Measurements from ENCODE around the gene KCNJ10.

KCNJ10 gene

GRCh38 chr1:160084771-160085321 lies 14.9 kb upstream of the KCNJ10 start:
- Histone ChIP-seq H3K9me3 (ENCODE audit: control insufficient read depth, low read length) (no peaks in the 10 kb centered on the region), H3K4me1 (ENCODE audit: control insufficient read depth, insufficient read depth, low read length, poor library complexity, severe bottlenecking) (peaks cover 10% of the 10 kb centered on the region), H3K36me3 (ENCODE audit: control insufficient read depth, insufficient read depth, low read length) (peaks cover 24% of the 10 kb centered on the region), H3K27me3 (replicated peaks; ENCODE audit: control insufficient read depth, insufficient read depth, low read length, poor library complexity, severe bottlenecking) (peaks cover 13% of the 10 kb centered on the region), H3K4me3 (ENCODE audit: insufficient read depth, low read depth, low read length, poor library complexity, severe bottlenecking) (no peak overlapping the region), H3K27ac (ENCODE audit: insufficient read depth, low read length, poor library complexity, severe bottlenecking) (no peak overlapping the region)
- no peak for DNase-seq

GRCh38 chr1:160083968-160084770 lies 14.2 kb upstream of the KCNJ10 start:
- peak overlapping the region; percentile 20 for H3K4me3 ChIP-seq (ENCODE audit: insufficient read depth, low read depth, low read length, poor library complexity, severe bottlenecking)
- peaks cover 17% of the 10 kb centered on the region for H3K36me3 ChIP-seq (ENCODE audit: control insufficient read depth, insufficient read depth, low read length)
- no peak overlapping the region for H3K27ac ChIP-seq (ENCODE audit: insufficient read depth, low read length, poor library complexity, severe bottlenecking)
- H3K9me3 ChIP-seq (ENCODE audit: control insufficient read depth, low read length), result no peaks in the 10 kb centered on the region
- DNase-seq, result peak; percentile 53 to 55 (median 55)
- H3K27me3 ChIP-seq (replicated peaks; ENCODE audit: control insufficient read depth, insufficient read depth, low read length, poor library complexity, severe bottlenecking), result peaks cover 13% of the 10 kb centered on the region
- H3K4me1 ChIP-seq (ENCODE audit: control insufficient read depth, insufficient read depth, low read length, poor library complexity, severe bottlenecking), result peaks cover 10% of the 10 kb centered on the region

DNA sequence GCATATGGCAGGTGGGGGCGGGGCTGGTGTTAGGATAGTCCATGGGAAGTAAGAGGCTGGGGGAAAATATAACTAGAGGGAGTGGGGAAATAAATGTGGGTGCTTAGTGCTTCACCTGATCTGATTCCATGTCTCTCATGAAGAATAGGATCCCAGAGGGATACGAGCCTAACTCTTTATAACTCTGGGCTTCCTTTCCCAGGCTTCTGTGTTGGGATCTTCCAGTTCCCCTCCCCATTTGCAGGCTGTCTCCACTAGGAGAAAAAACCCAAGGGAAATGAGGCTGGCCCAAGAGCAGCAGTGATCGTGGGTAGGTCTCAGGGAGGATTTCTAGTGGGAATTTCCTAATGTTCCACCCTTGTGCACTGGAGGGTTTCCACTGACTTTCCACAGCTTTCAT lies 13.0 kb upstream of the KCNJ10 start:
- Histone ChIP-seq H3K27me3 (replicated peaks; ENCODE audit: control insufficient read depth, insufficient read depth, low read length, poor library complexity, severe bottlenecking) (peaks cover 24% of the 10 kb centered on the region), H3K27ac (ENCODE audit: insufficient read depth, low read length, poor library complexity, severe bottlenecking) (no peak overlapping the region), H3K9me3 (ENCODE audit: control insufficient read depth, low read length) (no peaks in the 10 kb centered on the region), H3K36me3 (ENCODE audit: control insufficient read depth, insufficient read depth, low read length) (peaks cover 7% of the 10 kb centered on the region), H3K4me1 (ENCODE audit: control insufficient read depth, insufficient read depth, low read length, poor library complexity, severe bottlenecking) (peaks cover 10% of the 10 kb centered on the region), H3K4me3 (ENCODE audit: insufficient read depth, low read depth, low read length, poor library complexity, severe bottlenecking) (no peak overlapping the region)
- no peak for DNase-seq

DNA sequence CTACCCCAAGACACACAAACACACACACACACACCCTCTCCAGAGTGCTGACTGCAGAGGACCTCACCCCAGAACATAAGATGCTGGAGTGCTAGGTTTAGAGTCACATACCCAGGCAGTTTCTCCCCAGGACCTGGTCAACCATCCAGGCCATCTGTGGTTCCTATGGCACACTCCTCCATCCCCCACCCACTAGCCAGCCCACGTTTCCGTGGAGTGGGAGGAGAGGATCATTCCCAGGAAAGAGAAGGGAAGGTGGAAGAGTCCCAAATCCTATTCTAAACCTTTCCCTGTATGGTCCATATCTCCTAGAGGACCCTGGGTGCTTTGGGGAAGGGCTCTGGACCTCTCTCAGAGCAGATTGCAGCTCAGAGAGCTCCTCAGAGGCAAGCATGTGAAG lies 12.5 kb upstream of the KCNJ10 start:
- no peak overlapping the region for H3K4me3 ChIP-seq (ENCODE audit: insufficient read depth, low read depth, low read length, poor library complexity, severe bottlenecking)
- H3K4me1 ChIP-seq (ENCODE audit: control insufficient read depth, insufficient read depth, low read length, poor library complexity, severe bottlenecking), result peaks cover 10% of the 10 kb centered on the region
- H3K9me3 ChIP-seq (ENCODE audit: control insufficient read depth, low read length), result no peaks in the 10 kb centered on the region
- H3K36me3 ChIP-seq (ENCODE audit: control insufficient read depth, insufficient read depth, low read length), result peaks cover 7% of the 10 kb centered on the region
- H3K27me3 ChIP-seq (replicated peaks; ENCODE audit: control insufficient read depth, insufficient read depth, low read length, poor library complexity, severe bottlenecking), result peaks cover 25% of the 10 kb centered on the region
- no peak for DNase-seq
- H3K27ac ChIP-seq (ENCODE audit: insufficient read depth, low read length, poor library complexity, severe bottlenecking), result no peak overlapping the region

DNA sequence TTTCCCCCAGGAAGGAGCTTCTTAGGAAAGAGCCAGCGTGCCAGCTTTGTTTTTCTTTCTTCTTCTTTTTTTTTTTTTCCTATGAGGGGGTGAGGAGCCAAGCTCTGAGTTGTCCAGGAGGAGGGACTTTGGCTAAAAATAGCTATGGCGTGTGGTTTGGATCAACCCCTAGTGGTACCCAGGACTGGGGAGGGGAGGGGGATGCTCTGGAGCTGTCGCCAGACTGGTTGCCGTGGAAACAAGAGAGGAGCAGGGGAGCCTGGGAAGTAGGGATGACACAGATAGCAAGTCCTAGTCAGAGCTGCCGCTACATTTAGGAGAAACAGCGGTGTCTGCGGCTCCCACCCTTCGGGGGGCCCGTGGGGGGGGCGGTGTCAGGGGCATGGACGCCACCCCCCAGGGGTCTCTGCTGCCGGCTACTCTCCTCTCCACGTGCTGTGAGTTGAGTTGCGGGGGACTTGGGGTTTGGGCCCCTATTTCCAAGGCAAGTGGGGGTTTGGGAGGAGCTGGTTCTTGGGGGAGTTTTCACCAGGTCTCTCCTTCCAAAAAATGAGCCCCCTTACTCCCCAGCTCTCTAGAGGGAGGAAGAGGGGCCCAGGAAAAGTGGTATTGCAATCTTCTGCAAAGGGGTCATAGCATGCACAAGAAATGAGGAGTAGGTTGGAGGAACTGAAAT lies 11.4 kb upstream of the KCNJ10 start, which contains the start of gene KCNJ9:
TSS of gene KCNJ9 (plus strand) at position 278 of the 676 bp plus-strand sequence. CDS start 2,493 bp downstream, outside the sequence.
- DNase-seq, result no peak
- no peak within 1 kb of the TSS for H3K27ac ChIP-seq (ENCODE audit: insufficient read depth, low read length, poor library complexity, severe bottlenecking)
- no peak within 1 kb of the TSS for H3K4me3 ChIP-seq (ENCODE audit: insufficient read depth, low read depth, low read length, poor library complexity, severe bottlenecking)
- H3K4me1 ChIP-seq (ENCODE audit: control insufficient read depth, insufficient read depth, low read length, poor library complexity, severe bottlenecking), result peaks cover 10% of the 10 kb centered on the region
- peaks cover 25% of the 10 kb centered on the region for H3K27me3 ChIP-seq (replicated peaks; ENCODE audit: control insufficient read depth, insufficient read depth, low read length, poor library complexity, severe bottlenecking)
- no peaks in the 10 kb centered on the region for H3K9me3 ChIP-seq (ENCODE audit: control insufficient read depth, low read length)
- H3K36me3 ChIP-seq (ENCODE audit: control insufficient read depth, insufficient read depth, low read length), result no peaks in the 10 kb centered on the region

GRCh38 chr1:160080381-160081100 lies 10.6 kb upstream of the KCNJ10 start:
- peaks cover 10% of the 10 kb centered on the region for H3K4me1 ChIP-seq (ENCODE audit: control insufficient read depth, insufficient read depth, low read length, poor library complexity, severe bottlenecking)
- H3K36me3 ChIP-seq (ENCODE audit: control insufficient read depth, insufficient read depth, low read length), result no peaks in the 10 kb centered on the region
- H3K4me3 ChIP-seq (ENCODE audit: insufficient read depth, low read depth, low read length, poor library complexity, severe bottlenecking), result no peak overlapping the region
- no peak for DNase-seq
- peaks cover 25% of the 10 kb centered on the region for H3K27me3 ChIP-seq (replicated peaks; ENCODE audit: control insufficient read depth, insufficient read depth, low read length, poor library complexity, severe bottlenecking)
- H3K9me3 ChIP-seq (ENCODE audit: control insufficient read depth, low read length), result no peaks in the 10 kb centered on the region
- H3K27ac ChIP-seq (ENCODE audit: insufficient read depth, low read length, poor library complexity, severe bottlenecking), result no peak overlapping the region

GRCh38 chr1:160079448-160079847 lies 9.5 kb upstream of the KCNJ10 start:
- Histone ChIP-seq H3K36me3 (ENCODE audit: control insufficient read depth, insufficient read depth, low read length) (no peaks in the 10 kb centered on the region), H3K27ac (ENCODE audit: insufficient read depth, low read length, poor library complexity, severe bottlenecking) (no peak overlapping the region), H3K27me3 (replicated peaks; ENCODE audit: control insufficient read depth, insufficient read depth, low read length, poor library complexity, severe bottlenecking) (peaks cover 25% of the 10 kb centered on the region), H3K4me1 (ENCODE audit: control insufficient read depth, insufficient read depth, low read length, poor library complexity, severe bottlenecking) (peaks cover 10% of the 10 kb centered on the region), H3K9me3 (ENCODE audit: control insufficient read depth, low read length) (no peaks in the 10 kb centered on the region), H3K4me3 (ENCODE audit: insufficient read depth, low read depth, low read length, poor library complexity, severe bottlenecking) (no peak overlapping the region)
- DNase-seq, result no peak

- Histone ChIP-seq H3K27me3 (replicated peaks; ENCODE audit: control insufficient read depth, insufficient read depth, low read length, poor library complexity, severe bottlenecking) (peaks cover 25% of the 10 kb centered on the region), H3K27ac (ENCODE audit: insufficient read depth, low read length, poor library complexity, severe bottlenecking) (no peak overlapping the region), H3K4me3 (ENCODE audit: insufficient read depth, low read depth, low read length, poor library complexity, severe bottlenecking) (no peak overlapping the region), H3K9me3 (ENCODE audit: control insufficient read depth, low read length) (no peaks in the 10 kb centered on the region), H3K4me1 (ENCODE audit: control insufficient read depth, insufficient read depth, low read length, poor library complexity, severe bottlenecking) (peaks cover 4% of the 10 kb centered on the region), H3K36me3 (ENCODE audit: control insufficient read depth, insufficient read depth, low read length) (no peaks in the 10 kb centered on the region)
- peak in 2 of 3 donors; percentile 20 to 25 for DNase-seq
These were observed 8.7 kb upstream of the KCNJ10 start for GRCh38 chr1:160078512-160079195.

DNA sequence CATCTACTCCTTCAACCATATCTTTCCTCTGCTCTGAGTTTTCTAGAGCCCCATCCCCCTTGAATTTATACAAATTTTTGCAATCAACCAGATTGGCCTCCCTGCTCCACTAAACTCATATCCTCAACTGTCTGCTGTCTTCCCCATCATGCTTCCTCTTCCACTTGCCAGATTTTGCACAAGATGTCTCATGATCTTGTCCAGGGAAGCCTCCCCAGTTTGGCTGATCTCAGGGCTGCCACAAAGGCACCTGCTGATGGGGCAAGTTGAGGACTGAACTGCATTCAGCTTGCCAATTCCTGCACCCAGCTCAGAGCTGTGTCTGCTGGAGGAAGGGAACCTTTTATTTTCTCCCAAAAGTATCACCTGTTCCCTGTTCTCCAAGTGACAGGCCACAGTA lies 7.5 kb upstream of the KCNJ10 start:
- no peak for DNase-seq
- no peaks in the 10 kb centered on the region for H3K36me3 ChIP-seq (ENCODE audit: control insufficient read depth, insufficient read depth, low read length)
- no peak overlapping the region for H3K4me3 ChIP-seq (ENCODE audit: insufficient read depth, low read depth, low read length, poor library complexity, severe bottlenecking)
- no peaks in the 10 kb centered on the region for H3K4me1 ChIP-seq (ENCODE audit: control insufficient read depth, insufficient read depth, low read length, poor library complexity, severe bottlenecking)
- H3K27me3 ChIP-seq (replicated peaks; ENCODE audit: control insufficient read depth, insufficient read depth, low read length, poor library complexity, severe bottlenecking), result peaks cover 25% of the 10 kb centered on the region
- no peaks in the 10 kb centered on the region for H3K9me3 ChIP-seq (ENCODE audit: control insufficient read depth, low read length)
- no peak overlapping the region for H3K27ac ChIP-seq (ENCODE audit: insufficient read depth, low read length, poor library complexity, severe bottlenecking)

Data from effector memory CD4-positive, alpha-beta T cell (primary cell).